Measurements from ENCODE around the gene LLCFC1. TPM values are rescaled to one million over a fixed set of nuclear protein-coding genes. Genes with fewer than 3 reads are reported as not detected.
"Not testable (repeated sequence)": the region's sequence is repeated elsewhere in the genome, so short reads cannot be mapped to it uniquely, and the experiment has no call there.

LLCFC1 gene
- polyA plus RNA-seq, 4 donors: 0.43 to 0.67 (median 0.53) TPM; not detected in 1

GRCh38 chr7:142968229-142968628 is 28.9 kb downstream of the LLCFC1 start:
- DNase-seq (ENCODE audit: low read depth in 4 of 4, low spot score in 3 of 4): no peak

GRCh38 chr7:142969183-142969582 is 29.9 kb downstream of the LLCFC1 start:
- no peak for DNase-seq (ENCODE audit: low read depth in 4 of 4, low spot score in 3 of 4)

GRCh38 chr7:142974626-142975025 is 35.3 kb downstream of the LLCFC1 start:
- DNase-seq (ENCODE audit: low read depth in 4 of 4, low spot score in 3 of 4): no peak

GRCh38 chr7:142978402-142978801 is 39.1 kb downstream of the LLCFC1 start:
- DNase-seq (ENCODE audit: low read depth in 4 of 4, low spot score in 3 of 4): not testable (repeated sequence)

- DNase-seq (ENCODE audit: low read depth in 4 of 4, low spot score in 3 of 4): no peak
Observed at GRCh38 chr7:142983825-142984224, 44.5 kb downstream of the LLCFC1 start.

GRCh38 chr7:142984297-142984696 is 45.0 kb downstream of the LLCFC1 start:
- DNase-seq (ENCODE audit: low read depth in 4 of 4, low spot score in 3 of 4): no peak

Other genes starting within 250 kb of the LLCFC1 start
- gene PRSS1, start 190.0 kb upstream of the LLCFC1 start, polyA plus RNA-seq (ENCODE audit: insufficient read length in 4 of 4): not detected
- gene PRSS2, start 168.5 kb upstream of the LLCFC1 start, polyA plus RNA-seq (ENCODE audit: insufficient read length in 4 of 4): not detected
- gene EPHB6, start 84.4 kb upstream of the LLCFC1 start, polyA plus RNA-seq (ENCODE audit: insufficient read length in 4 of 4): 10 to 100 TPM; 18.9 to 24.9 (median 20.9) TPM
- gene TRPV6, start 53.7 kb upstream of the LLCFC1 start, polyA plus RNA-seq (ENCODE audit: insufficient read length in 4 of 4): 10 to 100 TPM in 2 of 4 donors, 1 to 10 TPM in 2; 9.1 to 14.8 (median 11.1) TPM
- 1 to 10 TPM in 1 of 4 donors, under 1 TPM in 3; 0.58 to 1.5 (median 0.81) TPM for gene TRPV5, start 5.7 kb upstream of the LLCFC1 start, polyA plus RNA-seq (ENCODE audit: insufficient read length in 4 of 4)
- 1 to 10 TPM; 1.6 to 3.1 (median 2.2) TPM for gene KEL, start 22.9 kb downstream of the LLCFC1 start, polyA plus RNA-seq (ENCODE audit: insufficient read length in 4 of 4)
- gene OR9A2, start 87.6 kb downstream of the LLCFC1 start, polyA plus RNA-seq (ENCODE audit: insufficient read length in 4 of 4): not detected
- not detected for gene OR6V1, start 112.9 kb downstream of the LLCFC1 start, polyA plus RNA-seq (ENCODE audit: insufficient read length in 4 of 4)
- gene PIP, start 192.6 kb downstream of the LLCFC1 start, polyA plus RNA-seq (ENCODE audit: insufficient read length in 4 of 4): not detected
- not detected for gene TAS2R39, start 243.9 kb downstream of the LLCFC1 start, polyA plus RNA-seq (ENCODE audit: insufficient read length in 4 of 4)